Measurements from ENCODE around the gene SULT1B1. TPM values are rescaled to one million over a fixed set of nuclear protein-coding genes. Genes with fewer than 3 reads are reported as not detected.

Gene SULT1B1
- total RNA-seq, 1 experiment from 2014 or later = not detected

- H2BK120ac ChIP-seq (ENCODE audit: low read depth, low read length, poor library complexity, severe bottlenecking) = no peak overlapping the region
- no peak overlapping the region for H3T11ph ChIP-seq (ENCODE audit: low read length)
- H3K4me1 Mint-ChIP-seq = peaks cover 11 to 13% of the 10 kb centered on the region in 2 experiments
- no peaks in the 10 kb centered on the region for H3K36me3 Mint-ChIP-seq (ENCODE audit: insufficient read depth in 1 of 3, low read depth in 3 of 3)
- H3K79me2 ChIP-seq (ENCODE audit: insufficient read depth, low read length) = no peaks in the 10 kb centered on the region
- H3K27me3 Mint-ChIP-seq (ENCODE audit: low read depth) = no peaks in the 10 kb centered on the region
- H2BK20ac ChIP-seq (ENCODE audit: low read depth, low read length, poor library complexity, severe bottlenecking) = no peak overlapping the region
- no CpG with 5 or more reads among the region's 2 CpGs for WGBS (ENCODE audit: extremely low coverage, insufficient read length, low lambda C conversion rate)
- H3K27me3 ChIP-seq (ENCODE audit: insufficient read depth, low read length) = no peaks in the 10 kb centered on the region
- H3K4me1 ChIP-seq (ENCODE audit: insufficient read depth, low read length) = no peaks in the 10 kb centered on the region
- no peak overlapping the region for H3K27ac ChIP-seq (ENCODE audit: insufficient read length, low read depth, low read length)
- H4K91ac ChIP-seq (ENCODE audit: insufficient read length, low read depth, low read length) = no peak overlapping the region
- no peaks in the 10 kb centered on the region for H3K9me3 ChIP-seq (ENCODE audit: control insufficient read depth, low read depth, low read length)
- no peak overlapping the region for H2AK5ac ChIP-seq (ENCODE audit: insufficient read length, low read length)
- H3K79me1 ChIP-seq (ENCODE audit: insufficient read depth, low read depth, low read length, poor library complexity, severe bottlenecking) = no peaks in the 10 kb centered on the region
- no peak overlapping the region for H2BK15ac ChIP-seq (ENCODE audit: low read depth, low read length)
- H3K23me2 ChIP-seq (ENCODE audit: insufficient read length, low read depth, low read length, poor library complexity, severe bottlenecking) = no peaks in the 10 kb centered on the region
- TF ChIP-seq CTCF (conservative IDR thresholded peaks at IDR 0.05) = no peak
- no peak overlapping the region for H4K5ac ChIP-seq (ENCODE audit: insufficient read length, low read depth, low read length)
- H2BK12ac ChIP-seq (ENCODE audit: insufficient read length, low read depth, low read length) = no peak overlapping the region
- no peak overlapping the region for H3K56ac ChIP-seq (ENCODE audit: insufficient read length, low read depth, low read length)
- H3K14ac ChIP-seq (ENCODE audit: insufficient read depth, low read length) = no peak overlapping the region
- H4K20me1 ChIP-seq (ENCODE audit: control insufficient read depth, insufficient read depth, insufficient read length) = no peaks in the 10 kb centered on the region
- no peak for DNase-seq
- H3K4ac ChIP-seq (ENCODE audit: low read depth, low read length) = no peak overlapping the region
- H3K27ac Mint-ChIP-seq = no peak overlapping the region
- H3K18ac ChIP-seq (ENCODE audit: insufficient read length, low read depth, low read length) = no peak overlapping the region
- no peak overlapping the region for H3K23ac ChIP-seq (ENCODE audit: insufficient read length, low read depth, low read length)
- no peak overlapping the region for H3K9ac ChIP-seq (ENCODE audit: extremely low read depth, insufficient read length, low read length)
- H4K8ac ChIP-seq (replicated peaks; ENCODE audit: insufficient read length, low read depth, low read length) = no peak overlapping the region
- H3K9me3 Mint-ChIP-seq = no peaks in the 10 kb centered on the region; a peak in 1 of 5 replicates
- no peak overlapping the region for H3K4me2 ChIP-seq (ENCODE audit: insufficient read depth, insufficient read length, low read length)
- H2AFZ ChIP-seq (ENCODE audit: low read length) = no peak overlapping the region
- no peak overlapping the region for H3K4me3 Mint-ChIP-seq
- H2BK5ac ChIP-seq (ENCODE audit: insufficient read length, low read length) = no peak overlapping the region
Observed at GRCh38 chr4:69716654-69717053, 43.8 kb downstream of the SULT1B1 start.

Measured in H9 (cell line).